CD4-positive, alpha-beta T cell treated with Interleukin-6 for 4 hours (primary cell): ENCODE measurements around the gene KRT80.

ENCODE experiments used
- DNase-seq: peaks from one replicate; pipeline ENCODE4 v3.0.0-alpha.2; 2020; ENCODE audit warnings: mixed read lengths

KRT80 gene

GRCh38 chr12:52210186-52210924 lies 18.5 kb upstream of the KRT80 start:
- no peak for DNase-seq

DNA sequence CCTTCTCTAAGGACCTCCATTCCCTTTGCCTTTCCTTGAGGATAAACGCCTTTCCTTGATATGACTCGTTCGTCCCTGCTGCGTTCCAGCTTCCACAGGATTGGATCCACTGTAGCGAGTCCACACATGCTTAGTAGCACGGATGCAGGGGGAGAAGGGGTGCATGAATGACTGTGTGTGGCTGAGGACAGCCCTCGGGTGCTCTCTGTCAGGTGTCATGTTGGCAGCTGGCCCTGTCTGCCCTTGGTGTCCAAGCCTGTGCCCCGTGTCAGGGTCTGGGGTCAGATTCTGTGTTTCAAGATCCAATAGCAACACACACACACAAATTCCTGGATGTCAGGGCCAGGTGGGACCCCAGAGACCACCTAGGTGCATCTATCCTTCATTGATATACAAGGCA lies 17.5 kb upstream of the KRT80 start:
- no peak for DNase-seq

DNA sequence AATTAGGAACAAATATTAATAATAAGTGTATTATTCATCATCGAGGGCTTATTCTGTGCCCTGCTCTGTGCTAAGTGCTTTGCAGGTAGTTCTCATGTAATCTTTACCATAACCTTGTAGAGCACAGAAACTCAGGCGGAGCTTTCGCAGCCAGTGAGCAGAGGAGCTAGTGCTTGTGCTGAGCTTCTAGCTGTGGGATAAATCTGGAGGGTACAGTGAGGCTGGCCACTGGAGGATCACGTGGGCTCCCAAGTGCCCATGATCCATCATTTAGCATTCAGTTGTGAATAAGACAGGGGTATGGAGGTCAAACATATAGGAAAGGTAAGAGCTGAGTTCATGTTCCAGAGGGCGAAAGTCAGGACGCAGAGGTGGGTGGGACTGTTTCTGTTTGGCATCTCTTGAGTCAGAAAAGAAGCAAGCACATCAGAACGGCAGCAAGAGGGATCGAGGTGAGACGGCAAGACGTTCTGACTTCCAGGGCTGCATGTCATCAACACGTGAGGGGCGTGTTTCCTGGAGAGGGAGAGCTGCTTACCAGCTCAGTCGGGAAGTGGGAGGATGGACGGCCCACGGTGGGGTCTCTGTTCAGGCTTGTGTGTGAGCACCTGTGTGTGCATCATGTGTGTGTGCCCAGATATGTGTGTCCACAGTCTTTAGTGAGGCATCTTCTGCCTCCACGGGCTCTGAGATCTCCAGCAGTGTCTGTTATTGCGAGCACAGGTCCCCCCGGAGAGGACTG lies 16.8 kb upstream of the KRT80 start:
- DNase-seq: no peak

- no peak for DNase-seq
These were observed 16.1 kb upstream of the KRT80 start for GRCh38 chr12:52207895-52208294.

DNA sequence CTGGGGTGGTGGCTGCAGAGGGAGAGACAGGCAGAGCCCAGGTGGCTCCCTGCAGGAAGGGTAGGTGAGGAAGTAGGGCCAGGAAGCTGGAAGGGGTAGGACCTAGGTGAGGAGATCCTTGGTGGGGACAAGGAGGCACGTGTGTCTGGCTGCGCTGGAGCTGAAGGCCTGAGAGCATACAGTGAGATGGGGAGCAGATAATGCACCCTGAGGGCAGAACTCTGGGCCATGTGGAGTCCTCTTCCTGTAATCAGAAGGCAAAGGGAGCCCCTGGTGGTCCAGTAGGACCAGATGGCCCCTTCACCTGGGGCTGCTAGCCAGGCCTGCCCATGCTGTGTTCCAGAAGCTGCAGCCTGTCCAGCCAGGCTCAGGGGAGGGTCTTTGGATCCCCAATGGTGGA lies 15.3 kb upstream of the KRT80 start:
- DNase-seq: no peak

DNA sequence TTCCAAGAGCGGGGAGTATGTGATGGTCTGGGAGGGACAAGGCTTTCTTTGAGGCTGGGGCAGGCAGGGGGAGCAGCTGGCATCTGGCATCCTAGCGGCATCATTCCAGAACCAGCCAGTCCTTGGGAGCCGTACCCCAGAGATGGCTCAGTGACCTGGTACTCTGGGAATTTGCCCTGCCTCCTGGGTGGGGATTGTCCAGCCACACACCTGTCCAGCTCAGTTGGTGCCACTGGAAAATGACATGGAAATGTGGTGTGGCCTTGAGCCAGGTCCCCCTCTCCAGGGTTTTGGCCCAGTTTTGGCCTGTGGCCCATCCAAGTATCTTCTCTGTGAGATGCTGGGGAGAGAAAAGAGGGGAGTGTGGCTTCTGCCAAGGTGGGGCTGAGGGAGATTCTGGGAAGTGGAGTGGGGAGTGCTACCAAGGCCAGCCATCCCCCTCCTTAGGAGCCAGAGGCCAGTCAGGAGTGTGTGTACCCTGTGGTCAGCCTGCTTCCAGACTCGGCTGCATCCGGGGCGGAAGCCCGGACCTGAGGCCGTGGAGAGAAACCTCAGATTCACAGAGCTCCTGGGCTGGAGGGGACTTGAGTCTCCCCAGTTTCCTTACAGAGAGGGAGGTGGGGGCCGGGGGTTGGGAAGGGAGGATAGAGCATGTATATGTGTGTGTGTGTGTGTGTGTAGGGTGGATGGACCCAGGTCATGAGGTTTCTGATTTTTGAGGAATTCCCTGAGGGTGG lies 14.7 kb upstream of the KRT80 start:
- DNase-seq: no peak

- DNase-seq: no peak
These were observed 13.9 kb upstream of the KRT80 start for GRCh38 chr12:52205612-52206303.

GRCh38 chr12:52204931-52205505 lies 13.2 kb upstream of the KRT80 start:
- DNase-seq: no peak

DNA sequence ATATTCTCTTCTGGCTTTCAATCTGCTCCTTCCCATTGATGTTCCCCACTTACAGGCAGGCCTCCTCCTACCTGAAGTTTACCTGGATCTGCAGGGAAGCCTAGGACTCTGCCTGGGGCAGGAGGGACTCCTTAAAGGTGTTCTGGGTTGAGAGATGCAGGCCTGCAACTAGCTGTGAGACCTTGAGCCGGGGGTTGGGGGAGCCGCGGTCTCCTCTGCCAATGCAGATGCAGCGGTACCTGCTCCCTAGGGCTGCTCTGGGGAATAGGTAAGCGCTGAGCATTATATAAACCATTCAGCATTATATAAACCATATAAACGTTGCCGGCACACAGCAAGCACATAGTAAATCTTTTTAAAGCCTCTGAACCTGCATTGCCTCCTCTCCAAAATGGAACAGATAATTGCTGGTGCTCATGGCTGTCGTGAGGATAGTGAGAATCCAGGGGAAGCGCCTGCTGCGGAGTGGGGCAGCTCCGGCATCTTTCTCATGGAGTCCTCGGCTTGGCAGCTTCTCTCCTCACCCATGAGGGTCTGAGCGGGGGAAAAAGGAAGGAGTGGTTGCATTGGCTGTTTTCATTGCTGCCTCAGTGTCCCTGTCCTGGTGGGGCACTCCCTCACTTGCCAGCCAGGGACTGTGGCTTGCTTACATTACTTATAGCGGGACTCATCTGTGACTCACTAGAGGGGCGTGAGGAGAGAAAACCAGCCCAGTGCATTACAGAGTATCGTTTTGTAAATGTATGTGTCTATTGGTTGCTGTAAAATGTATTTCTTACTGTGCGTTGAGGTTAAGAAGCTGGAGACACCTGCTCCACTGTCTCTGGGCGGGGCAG lies 12.5 kb upstream of the KRT80 start:
- no peak for DNase-seq

DNA sequence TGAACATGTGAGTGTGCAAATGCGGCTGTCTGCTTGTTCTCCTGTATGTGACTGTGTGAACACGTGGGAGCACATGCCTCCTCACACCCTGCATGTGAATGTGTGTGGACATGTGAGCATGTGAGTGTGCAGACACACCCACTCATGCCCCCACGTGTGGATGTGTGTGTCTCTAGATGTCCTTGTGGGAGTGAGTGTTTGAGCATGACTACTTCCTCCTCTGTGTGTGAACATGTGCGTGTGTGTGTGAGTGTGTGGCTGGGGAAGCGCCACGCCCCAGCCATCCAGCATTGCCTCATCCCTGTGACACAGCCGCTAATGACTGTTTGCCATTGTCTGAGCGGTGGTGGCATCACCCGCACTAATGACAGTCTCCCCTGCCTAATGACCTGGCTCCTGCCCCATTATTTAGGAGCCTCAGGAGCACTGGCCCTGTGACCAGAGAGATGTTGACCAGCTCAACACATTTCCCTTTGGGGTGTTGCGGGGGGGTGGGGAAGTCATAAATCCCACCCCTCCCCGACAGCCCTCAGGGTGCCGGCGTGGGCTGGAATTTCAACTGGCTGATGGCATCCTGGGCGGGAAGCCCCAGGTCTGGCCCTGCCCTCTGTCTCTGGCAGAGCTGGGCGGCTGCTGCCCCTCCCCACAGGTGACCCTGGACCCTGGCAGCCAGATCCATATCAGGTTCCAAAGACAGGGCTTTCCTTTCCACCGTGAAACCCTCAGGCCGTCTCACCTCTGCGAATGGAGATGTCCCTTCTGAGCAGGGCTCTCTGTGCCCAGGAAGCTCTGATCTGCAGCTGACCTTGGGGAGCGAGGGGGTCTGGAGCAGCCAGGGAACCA lies 11.5 kb upstream of the KRT80 start:
- no peak for DNase-seq

GRCh38 chr12:52202361-52203078 lies 10.7 kb upstream of the KRT80 start:
- no peak for DNase-seq

- no peak for DNase-seq
These were observed 9.6 kb upstream of the KRT80 start for GRCh38 chr12:52201451-52201839.

DNA sequence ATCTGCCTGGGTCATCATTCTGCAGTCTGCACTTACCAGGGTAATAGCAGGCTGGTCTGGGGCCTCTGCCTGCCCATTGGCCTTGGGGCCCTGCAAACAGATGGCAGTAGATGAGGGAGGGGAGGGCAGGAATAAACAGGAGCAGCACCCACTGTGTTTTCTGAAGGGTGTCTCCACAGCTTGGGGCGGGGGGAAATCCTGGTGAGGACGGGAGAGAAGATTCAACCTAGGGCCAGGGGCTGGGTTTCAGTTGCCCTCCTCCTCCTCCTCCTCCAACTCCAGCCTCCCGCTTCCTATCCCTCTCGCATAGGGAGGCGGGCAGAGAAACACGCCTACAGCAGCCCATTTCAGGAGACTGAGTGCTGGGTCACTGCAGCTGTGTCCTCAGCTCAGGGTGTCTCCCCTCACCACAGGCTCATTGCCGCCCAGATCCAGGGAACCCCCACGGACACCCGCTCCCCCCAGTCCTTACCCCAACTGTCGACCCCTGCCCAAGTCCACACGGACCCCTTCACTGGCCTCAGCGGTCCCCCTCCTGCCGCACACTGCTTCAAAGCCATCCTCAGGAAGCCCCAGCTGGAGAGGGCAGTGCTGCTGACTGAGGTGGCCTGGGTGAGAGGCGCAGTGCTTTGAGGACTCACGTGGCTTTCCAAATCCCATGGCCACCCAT lies 9.1 kb upstream of the KRT80 start:
- no peak for DNase-seq

GRCh38 chr12:52200086-52200780 lies 8.4 kb upstream of the KRT80 start:
- DNase-seq: no peak

DNA sequence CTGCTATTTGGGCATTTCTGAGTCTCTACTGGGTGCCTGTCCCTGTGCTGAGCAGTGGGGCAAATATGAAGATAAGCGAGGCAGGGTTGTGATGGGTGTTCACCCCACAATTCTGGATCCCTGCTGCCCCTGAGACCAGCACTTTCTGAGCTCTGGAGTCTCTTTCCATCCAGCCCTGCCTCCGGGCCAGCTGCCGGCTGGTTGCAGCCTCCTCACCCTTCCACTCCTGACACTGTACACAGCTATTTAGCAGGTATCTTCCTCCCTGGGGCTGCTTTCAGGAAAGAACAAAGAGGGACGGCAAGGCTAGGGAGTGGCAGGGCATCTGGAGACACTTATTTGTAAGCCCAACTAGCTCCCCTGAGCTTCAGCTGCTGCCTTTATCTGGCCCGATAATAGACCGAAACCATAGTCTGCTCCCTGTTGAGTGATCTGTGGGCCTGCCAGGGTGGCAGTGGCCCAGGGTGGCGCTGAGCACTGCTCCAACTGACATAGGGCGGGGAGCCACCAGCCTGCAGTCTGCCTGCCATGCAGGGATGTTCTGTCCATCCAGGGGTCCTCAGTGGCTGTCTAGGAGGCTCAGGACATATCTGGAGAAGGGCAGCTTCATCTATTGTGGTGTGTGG lies 7.6 kb upstream of the KRT80 start:
- DNase-seq: no peak

GRCh38 chr12:52198454-52199215 lies 6.8 kb upstream of the KRT80 start:
- DNase-seq: no peak

DNA sequence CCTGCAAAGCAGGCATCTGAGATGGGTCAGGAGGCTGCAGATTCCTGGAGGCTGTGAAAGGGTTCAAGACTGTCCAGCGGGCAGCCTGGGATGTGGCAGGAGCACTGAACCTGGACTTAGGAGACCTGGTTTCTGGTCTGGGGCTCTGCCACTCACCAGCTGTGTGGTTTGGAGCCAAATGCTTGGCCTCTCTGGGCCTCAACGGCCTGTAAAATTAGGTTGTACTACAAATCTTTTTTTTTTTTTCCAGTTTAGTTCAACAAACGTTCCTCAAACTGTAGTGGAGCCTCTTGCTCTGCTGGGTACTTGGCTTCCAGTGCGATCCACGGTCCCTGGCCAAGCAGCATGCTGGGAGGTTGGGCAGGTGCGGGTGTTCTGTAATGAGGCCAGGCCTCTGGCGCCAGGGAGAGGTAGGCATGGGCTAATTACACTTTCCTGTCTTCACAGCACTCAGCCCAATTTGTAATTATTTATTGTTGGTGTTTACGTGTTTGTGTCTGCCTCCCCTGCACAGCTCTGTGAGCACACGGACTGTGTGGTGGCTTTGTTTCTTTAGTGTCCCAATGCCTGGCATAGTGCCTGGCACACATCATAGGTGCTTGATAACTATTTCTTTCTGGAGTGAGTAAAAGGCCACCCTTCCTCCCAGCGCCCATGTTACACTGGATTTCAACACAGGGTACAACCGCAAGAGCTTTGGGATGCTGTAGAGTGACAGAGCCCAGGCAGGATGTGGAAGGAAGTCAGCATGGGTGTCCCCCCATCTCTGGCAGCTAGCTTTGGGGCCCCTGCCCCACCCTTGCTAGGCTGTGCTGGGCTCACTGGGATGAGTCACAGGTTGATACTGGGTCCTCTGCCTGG lies 5.8 kb upstream of the KRT80 start:
- DNase-seq: no peak
